ENCODE results near the gene MEX3A.
"Not testable (repeated sequence)": the region's sequence is repeated elsewhere in the genome, so short reads cannot be mapped to it uniquely, and the experiment has no call there.

MEX3A gene

DNA sequence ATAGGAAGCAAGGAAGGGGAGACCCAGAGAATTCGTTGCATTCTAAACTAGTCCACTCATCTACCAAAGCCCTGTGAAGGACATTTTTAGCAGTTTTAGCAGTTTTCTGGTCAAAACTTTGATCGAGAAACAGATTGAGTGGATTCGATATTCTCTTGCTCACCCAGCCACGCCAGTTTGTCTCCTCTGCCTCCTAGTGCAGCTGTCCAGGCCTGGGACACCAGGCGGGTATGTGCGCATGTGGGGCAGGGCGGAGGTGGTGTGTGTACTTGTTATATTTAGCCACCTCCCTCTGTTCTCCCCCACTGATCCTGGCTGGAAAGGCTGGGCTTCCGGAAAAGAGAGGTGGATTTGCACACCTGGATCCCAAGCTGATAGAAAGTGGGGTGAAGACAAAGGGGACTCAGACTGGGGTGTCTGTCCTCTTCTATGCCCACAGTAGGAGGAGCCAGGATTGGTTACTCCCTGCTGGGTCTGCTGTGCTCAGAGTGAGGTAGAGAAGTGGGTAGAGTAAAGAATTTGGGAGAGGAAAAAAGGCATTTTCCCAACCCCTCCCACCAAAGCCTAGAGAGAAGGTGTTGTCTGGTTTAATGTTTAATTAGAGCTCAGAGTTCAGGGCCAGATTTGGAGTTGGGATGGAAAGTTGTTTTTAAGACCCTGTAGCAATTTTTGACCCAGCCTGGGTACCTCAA lies 36.1 kb upstream of the MEX3A start:
- DNase-seq: peak; percentile 63

DNA sequence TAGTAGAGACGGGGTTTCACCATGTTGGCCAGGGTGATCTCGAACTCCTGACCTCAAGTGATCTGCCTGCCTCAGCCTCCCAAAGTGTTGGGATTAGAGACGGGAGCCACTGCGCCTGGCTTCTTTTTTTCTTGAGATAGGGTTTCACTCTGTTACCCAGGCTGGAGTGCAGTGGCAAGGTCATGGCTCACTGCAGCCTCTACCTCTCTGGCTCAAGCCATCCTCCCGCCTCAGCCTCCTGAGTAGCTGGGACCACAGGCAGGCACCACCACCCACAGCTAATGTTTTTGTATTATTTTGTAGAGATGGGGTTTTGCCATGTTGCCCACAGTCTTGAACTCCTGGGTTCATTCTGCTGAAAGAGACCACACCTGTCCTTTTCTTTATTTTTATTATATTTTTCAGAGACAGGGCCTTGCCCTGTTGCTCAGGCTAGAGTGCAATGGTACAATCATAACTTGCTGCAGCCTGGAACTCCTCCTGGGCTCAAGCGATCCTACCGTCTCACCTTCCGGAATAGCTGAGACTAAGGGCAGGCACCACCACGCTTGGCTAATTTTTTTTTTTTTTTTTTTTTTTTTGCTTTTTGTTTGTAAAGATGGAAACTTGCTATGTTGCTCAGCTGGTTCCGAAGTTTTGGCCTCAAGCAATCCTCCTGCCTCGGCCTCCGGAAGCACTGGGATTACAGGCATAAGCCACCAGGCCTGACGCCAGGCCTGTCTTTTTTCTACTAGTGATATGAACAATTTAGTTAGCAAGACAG lies 35.3 kb upstream of the MEX3A start:
- DNase-seq: peak; percentile 65

DNA sequence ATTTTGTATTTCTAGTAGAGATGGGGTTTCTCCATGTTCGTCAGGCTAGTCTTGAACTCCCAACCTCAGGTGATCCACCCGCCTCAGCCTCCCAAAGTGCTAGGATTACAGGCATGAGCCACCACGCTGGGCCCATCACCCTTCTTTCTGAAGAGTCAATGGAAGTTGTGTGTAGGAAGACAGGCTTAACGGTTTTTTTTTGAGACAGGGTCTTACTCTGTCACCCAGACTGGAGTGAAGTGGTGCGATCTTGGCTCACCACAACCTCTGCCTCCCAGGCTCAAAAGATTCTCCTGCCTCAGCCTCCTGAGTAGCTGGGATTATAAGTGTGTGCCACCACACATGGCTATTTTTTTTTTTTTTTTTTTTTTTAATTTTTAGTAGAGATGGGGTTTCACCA lies 34.5 kb upstream of the MEX3A start:
- not testable (repeated sequence) for DNase-seq

DNA sequence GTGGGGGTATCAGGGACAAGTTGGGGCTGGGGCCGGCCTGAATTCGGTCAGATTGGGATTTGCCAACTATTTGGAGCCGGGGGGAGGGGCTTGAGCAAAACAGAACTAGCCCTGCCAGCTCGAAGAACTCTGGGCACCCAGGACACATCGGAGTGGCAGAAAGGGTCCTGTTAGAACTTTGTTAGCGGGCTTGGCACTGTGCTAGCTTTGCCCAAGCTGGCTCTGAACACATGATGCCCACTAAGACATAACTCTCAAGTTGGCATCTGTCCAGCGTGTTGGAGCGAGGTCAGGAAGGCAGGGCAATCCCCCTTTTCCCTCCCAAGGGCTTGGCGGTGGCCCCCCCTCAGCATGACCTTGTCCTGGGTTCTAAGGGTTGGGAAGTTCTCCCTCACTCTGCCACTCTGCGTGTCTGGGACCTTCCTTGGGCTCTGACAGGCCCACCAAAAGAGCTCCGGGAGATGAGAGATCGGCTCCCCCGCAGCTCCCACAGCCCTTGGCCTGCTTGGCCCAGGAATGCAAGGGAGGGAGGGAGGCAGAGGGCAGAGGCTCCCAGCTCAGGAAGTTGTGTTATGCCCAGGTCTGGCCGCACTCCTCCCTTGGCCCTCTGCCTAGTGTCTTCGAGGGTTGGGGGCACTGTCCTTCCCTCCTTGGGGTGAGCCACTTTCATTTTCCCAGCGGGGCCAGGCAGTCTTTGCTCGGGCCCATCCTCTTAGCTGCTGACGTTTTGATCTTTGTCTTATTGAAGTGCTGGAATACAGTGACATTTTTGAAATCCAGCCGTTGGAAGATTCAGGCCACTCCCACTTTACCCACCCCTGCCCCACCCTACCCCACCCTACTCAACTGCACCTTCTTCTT lies 33.5 kb upstream of the MEX3A start:
- no peak for DNase-seq

DNA sequence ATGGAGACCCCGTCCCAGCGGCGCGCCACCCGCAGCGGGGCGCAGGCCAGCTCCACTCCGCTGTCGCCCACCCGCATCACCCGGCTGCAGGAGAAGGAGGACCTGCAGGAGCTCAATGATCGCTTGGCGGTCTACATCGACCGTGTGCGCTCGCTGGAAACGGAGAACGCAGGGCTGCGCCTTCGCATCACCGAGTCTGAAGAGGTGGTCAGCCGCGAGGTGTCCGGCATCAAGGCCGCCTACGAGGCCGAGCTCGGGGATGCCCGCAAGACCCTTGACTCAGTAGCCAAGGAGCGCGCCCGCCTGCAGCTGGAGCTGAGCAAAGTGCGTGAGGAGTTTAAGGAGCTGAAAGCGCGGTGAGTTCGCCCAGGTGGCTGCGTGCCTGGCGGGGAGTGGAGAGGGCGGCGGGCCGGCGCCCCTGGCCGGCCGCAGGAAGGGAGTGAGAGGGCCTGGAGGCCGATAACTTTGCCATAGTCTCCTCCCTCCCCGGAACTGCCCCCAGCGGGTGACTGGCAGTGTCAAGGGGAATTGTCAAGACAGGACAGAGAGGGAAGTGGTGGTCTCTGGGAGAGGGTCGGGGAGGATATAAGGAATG lies 32.8 kb upstream of the MEX3A start:
- no peak for DNase-seq

DNA sequence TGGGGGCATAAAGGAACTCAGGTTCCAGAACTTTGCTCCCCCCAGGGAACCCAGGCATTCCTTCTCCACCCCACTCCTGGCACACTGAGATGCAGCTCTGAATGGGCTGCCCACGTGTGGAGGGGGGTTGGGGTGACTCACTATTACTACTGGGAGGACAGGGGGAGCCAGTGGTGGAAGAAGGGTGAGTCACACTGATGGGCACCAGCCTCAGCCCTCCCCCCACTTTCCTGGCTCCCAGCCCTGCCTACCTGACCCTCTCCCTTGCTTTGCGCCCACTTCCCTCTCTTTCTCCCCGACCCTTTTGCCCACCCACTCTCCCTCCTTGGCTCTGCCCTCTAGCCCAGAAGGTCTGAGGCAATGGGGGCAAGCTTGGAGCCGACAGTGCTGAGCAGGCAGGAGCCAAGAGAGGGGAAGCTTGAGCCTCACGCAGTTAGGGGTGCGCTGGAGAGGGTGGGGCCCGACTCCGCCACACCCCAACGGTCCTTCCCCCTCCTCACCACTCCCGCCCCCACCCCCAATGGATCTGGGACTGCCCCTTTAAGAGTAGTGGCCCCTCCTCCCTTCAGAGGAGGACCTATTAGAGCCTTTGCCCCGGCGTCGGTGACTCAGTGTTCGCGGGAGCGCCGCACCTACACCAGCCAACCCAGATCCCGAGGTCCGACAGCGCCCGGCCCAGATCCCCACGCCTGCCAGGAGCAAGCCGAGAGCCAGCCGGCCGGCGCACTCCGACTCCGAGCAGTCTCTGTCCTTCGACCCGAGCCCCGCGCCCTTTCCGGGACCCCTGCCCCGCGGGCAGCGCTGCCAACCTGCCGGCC lies 32.0 kb upstream of the MEX3A start, which contains the start of gene LMNA:
Gene LMNA (plus strand): TSS at position 611 of the 818 bp plus-strand sequence. CDS start 208 bp downstream, outside the sequence.
- DNase-seq: peak; percentile 94

DNA sequence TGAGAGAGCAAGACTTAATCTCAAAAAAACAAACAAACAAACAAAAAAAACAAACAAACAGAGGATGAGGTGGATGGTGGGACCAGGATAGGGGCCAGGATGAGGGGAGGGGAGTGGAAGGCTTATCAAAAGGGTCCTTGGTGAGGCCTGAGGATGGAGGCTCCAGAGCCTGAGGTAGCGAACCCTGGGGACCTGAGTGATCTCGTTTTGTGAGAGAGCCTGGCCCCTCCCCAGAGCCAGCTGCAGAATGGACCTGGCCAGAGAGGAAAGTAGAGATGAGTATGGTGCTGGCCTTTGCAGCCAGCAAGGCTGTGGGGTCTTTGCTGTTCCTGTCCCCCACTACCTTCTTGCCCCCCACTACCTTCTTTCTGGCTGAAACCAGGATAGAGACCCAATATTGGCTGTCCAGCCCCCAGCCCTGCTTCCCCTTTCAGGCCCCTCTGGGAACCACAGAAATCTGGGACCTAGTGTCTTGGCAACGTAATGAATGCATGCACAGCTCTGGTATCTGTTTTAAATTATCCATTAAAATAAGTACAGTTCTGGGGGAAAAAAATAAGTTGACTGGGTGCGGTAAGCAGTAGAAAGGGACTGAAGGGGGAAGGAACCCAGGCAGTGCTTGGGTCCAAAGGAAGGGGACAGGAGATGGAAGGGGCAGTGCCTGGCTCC lies 31.2 kb upstream of the MEX3A start:
- no peak for DNase-seq

DNA sequence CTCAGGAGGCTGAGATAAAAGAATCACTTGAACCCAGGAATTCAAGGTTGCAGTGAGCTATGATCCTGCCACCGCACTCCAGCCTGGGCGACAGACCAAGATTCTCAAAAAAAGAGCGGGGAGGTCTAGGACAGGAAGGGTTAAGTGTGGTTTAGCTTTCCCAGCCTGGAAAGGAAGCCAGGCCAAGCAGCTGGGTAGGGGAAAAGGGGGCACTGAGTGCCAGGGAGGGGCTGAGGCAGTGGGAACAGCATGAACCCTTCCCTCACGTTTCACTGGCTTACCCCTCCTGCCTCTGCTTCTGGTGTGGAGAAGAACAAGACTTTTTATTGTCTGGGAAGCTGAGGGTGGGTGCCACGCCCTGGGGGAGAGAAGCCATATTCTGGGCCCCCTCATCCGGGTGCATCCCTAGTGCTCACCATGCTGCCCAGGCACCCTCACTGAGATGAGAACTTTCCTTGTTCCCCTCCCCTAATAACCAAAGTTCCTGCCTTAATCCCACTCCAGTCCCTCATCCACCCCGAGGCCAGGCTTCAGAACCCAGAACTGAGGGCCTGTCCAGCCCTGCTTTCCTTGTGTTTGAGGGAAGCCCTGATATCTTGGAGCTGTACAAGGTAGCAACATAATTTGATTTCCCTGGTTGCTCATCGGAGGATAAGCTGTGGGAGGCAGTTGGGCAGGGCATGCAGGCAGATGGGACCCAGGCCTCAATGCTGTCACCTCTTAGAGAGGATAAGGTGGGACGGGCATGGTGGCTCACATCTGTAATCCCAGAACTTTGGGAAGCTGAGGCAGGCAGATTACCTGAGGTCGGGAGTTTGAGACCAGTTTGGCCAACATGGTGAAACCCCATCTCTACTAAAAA lies 30.2 kb upstream of the MEX3A start:
- DNase-seq: no peak

DNA sequence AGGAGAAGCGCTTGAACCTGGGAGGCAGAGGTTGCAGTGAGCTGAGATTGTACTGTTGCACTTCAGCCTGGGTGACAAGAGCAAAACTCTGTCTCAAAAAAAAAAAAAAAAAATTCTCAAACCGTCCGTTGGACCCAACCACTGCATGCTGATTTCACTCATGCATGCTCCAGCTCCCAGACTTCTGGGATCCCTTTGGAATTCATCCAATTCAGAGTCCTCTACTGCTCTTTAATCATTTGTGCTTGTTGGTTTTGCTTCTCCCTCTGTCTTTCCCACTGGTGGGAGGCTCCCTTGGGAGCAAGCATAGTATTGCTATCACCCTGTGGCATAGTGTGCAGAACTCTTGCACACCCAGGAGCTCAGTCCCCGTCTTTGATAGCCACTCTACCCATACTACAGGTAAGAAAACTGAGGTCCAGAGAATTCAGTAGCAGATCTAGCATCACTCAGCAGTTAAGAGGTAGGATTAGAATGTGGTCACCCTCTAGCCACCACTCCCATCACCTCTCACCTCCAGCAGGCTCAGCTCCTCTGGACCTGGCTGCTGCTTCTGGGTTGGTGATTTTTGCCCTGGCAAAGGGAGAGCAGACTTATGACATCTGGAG lies 29.2 kb upstream of the MEX3A start:
- no peak for DNase-seq

DNA sequence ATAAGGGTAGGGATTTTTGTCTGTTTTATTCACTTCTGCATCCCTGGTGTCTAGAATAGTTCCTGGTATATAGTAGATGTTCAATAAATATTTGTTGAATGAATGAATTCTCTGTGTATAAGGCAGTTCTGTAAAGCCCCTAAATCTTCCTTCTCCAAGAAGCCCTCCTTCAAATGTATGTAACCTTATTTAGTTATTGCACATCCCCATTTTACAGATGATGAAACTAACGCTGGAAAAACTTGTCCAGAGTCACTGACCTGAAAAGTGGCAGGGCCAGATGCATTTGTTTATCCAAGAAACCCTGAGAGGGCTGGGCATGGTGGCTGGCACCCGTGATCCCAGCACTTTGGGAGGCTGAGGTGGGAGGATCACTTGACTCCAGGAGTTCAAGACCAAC lies 28.0 kb upstream of the MEX3A start:
- DNase-seq: no peak

DNA sequence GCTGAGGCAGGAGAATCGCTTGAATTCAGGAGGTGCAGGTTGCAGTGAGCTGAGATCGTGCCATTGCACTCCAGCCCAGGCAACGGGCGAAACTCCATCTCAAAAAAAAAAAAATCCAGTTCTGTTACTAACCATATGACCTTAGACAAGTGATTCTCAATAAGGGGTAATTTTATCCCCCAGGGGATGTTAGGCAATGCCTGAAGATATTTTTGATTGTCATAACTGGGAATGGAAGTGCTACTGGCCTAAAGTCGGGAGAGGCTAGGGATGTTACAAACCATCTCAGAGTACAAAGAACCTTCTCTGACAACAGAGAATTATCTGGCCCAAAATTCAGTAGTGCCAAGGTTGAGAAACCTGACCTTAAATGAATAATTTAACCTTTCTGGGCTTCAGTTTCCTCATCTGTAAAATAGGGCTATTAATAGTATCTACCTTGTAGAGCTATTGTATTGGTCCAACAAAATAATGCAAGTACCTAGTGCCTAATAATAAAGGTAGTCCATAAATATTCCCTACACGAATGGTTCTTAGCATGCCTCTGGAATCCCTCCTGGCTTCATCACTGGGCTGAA lies 26.5 kb upstream of the MEX3A start:
- no peak for DNase-seq

DNA sequence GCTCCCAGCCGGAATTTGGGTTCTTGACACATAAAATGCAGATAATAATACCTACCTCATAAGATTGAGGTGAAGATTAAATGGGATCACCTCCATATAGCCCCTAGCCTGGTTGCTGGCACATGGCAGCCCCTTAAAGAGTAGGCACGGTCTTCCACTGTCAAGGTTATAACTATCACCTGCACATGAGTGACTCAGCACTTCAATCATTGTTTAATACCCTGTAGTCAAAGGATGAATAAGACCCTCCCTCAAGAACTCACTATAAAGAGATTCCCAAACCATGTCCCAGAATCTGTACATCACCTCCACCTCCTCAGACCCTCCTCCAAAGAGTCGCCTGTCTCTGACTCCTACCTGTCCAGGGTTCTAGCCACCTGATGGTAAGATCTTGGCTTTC lies 25.8 kb upstream of the MEX3A start:
- no peak for DNase-seq

DNA sequence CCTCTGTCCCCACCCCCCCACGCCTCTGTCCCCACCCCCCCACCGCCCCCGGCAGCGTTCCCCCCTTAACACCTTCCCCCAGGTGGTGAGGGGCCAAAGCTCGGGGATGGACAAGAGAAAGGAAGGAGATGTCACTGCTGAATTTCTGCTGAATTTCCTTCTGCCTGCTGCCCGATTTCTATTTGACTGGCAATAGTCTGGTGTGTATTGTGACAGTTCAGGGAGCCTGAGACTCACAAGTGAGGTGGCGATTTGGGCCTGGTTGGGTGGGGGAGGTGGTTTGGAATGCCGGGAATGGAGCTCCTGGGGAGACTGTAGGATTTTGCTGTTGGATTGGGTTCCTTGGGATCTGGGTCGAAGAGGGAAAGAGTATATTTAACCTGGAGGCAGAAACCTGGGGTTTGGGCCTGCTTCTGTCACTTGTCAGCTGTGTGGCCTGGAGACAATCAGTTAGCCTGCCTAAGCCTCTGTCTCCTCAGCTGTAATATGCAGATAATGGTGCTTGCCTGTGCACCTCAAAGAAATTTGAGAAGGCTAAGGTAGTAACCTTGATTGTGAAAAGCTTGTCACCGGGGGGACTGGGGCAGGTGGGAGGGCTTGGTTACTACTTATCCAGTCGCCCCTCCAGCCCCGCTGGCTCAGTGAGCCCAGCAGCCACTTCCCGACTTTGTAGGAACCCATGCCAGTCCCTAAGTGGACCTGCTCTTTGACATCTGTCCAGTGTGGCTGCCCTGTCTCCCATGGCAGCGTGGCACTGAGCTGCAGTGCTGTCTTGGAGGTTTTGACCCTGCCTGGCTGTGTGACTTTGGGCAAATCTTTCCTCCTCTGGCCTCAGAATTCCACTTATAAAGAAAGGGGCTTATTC lies 24.6 kb upstream of the MEX3A start:
- no peak for DNase-seq

DNA sequence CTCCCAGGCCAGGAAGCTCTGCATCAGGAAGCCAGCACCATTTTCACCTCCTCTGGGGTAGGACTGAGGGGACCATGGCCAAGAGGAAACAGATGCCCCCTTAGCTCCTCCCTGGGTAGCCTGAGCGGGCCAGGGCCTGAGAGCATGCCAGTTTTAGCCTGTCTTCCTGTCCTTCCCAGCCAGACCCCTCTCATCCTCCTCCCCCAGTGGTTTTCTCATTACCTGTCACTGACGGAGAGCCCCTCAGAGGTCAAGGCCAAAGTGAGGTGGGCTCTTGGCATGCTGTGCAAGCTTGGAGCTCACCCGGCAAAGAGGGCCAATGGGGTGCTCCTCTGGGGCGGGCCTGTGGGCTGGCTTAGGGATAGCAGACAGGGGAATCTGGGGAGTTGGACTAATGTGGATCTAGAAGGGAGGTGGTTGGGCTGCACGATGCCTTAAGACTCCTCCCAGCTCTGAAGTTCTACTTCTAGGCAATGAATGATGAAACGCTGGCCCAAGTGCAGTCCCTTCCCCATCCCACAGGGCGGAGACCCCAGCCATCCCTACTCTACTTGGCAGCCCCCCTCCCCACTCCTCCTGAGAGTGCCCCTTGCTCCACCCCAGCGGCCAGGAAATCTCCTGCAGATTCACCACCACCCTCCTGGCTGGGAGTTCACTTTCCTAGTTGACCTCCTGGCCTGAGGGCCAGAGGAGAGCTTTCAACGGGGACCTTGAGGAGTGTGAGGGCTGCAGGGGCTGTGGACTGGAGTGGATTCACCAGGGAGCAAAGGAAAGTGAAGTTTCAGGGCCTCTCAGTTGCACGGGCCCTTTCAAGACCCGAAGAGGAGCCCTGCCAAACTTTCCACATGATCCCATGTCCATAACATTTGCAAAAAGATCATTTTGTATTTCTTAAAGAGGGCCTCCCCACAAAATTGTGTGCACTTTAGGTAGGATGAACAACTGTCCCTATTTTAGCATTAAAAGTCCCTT lies 22.9 kb upstream of the MEX3A start:
- no peak for DNase-seq

DNA sequence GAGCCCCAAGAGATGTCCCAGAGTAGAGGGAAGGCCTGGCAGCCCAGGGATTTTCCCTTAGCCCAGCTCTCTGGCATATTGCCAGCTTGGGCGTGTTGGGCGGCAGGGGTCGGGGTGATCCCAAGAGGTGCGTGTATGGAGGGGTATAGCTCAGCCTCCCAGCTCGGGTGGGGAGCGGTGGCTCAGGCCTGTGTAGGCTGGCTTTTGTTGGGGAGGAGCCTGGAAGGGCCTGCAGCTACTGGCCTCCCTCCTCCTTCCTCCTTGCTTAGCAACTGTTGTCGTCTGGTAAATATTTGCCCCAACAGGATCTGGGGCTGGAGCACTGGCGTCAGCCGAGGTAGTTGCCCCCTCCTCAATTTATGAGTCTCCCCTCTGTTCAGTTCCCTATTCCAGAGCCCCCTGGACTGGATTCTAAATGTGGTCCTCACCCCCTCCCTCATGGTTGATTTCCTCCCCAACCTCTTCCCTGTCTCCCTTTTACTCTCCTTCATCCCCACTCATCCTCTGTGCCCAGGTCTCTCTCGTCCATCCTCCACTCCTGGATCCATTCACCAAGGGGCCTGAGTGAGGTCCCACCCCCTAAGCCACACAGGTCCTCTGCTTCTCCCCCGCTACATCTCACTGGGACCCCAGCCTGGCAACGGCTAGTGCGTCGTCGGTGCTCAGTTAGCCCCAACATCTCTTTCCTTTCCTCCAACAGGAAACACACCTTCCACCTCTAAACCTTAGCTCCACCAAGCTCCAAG lies 22.0 kb upstream of the MEX3A start:
- peak; percentile 87 for DNase-seq

DNA sequence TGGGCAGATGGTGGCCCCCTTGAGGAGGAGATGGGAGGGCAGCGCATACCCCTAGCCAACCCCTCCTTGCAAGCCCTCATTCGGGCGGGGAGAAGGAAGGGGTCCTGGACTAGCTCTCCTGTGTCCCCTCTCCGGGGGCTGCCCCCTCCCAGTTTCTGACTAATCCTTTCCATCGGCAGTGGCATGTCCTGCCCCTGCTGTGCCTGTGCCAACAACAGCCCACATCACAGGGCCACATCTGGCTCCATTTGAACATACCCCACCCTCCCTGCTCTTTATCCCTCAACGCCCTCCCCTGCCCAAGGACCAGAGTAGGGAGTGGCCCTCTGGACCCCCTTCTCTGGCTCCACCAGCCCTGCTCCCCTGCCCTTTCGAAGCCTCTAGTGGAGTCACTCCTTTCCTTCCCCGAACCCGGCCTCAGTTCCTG lies 21.3 kb upstream of the MEX3A start:
- peak; percentile 86 for DNase-seq

All from activated effector memory CD4-positive, alpha-beta T cell treated with anti-CD3 and anti-CD28 coated beads, Interleukin-2, amount 50 U/mL, for 16 hours (primary cell).